CD14-positive monocyte (primary cell): ENCODE measurements around the gene VSTM2L. TPM values are rescaled to one million over a fixed set of nuclear protein-coding genes. Genes with fewer than 3 reads are reported as not detected.

Experiments used
- DNase-seq, 3 donors: peaks; one replicate each; pipeline ENCODE4 v3.0.0-alpha.2; 2011 to 2022
- H2AFZ ChIP-seq: 2 replicates; pipeline ENCODE4 v1.6.0; 2012; ENCODE audit warnings: mild to moderate bottlenecking, low read depth, low read length, inconsistent platforms; ENCODE audit not compliant: insufficient read depth, poor library complexity, severe bottlenecking
- H3K27ac ChIP-seq, 2 donors: 1 replicate in 1 of 2; 2 replicates in 1 of 2; pipeline ENCODE4 v1.5.1; 2012 to 2013; ENCODE audit warnings: low read length in 2 of 2, control low read depth in 1 of 2, inconsistent platforms in 1 of 2, low read depth in 1 of 2, mild to moderate bottlenecking in 1 of 2
- H3K27me3 ChIP-seq, 2 donors: one replicate each; pipeline versions ENCODE4 v1.6.0 to v1.6.1; 2011 to 2013; ENCODE audit warnings: low read length in 2 of 2; ENCODE audit not compliant: control insufficient read depth in 2 of 2, insufficient read depth in 2 of 2
- H3K36me3 ChIP-seq, 2 donors: replicated peaks in 1 of 2; 1 replicate in 1 of 2; 2 replicates in 1 of 2; pipeline versions ENCODE4 v1.5.1 to v1.6.1; 2012 to 2013; ENCODE audit warnings: low read length in 2 of 2, control low read depth in 1 of 2, inconsistent platforms in 1 of 2, mild to moderate bottlenecking in 1 of 2; ENCODE audit not compliant: insufficient read depth in 2 of 2, control insufficient read depth in 1 of 2
- H3K4me1 ChIP-seq, 2 donors: 1 replicate in 1 of 2; 2 replicates in 1 of 2; pipeline versions ENCODE4 v1.5.1 to v1.6.1; 2012 to 2013; ENCODE audit warnings: low read length in 2 of 2, control low read depth in 1 of 2, inconsistent platforms in 1 of 2, mild to moderate bottlenecking in 1 of 2, moderate library complexity in 1 of 2; ENCODE audit not compliant: insufficient read depth in 2 of 2, control insufficient read depth in 1 of 2
- H3K4me2 ChIP-seq: replicated peaks from 2 replicates; pipeline ENCODE3; 2012; ENCODE audit warnings: low read length, moderate library complexity, mild to moderate bottlenecking; ENCODE audit not compliant: poor library complexity, severe bottlenecking; ENCODE audit errors: extremely low read depth
- H3K4me3 ChIP-seq, 3 experiments: fragments of 200-600 bp in 1 of 3; sonication (generic) in 1 of 3; replicated peaks in 1 of 3; 1 replicate in 2 of 3; 2 replicates in 1 of 3; pipeline ENCODE4 v1.5.1; 2011 to 2013; ENCODE audit warnings: low read length in 3 of 3, mild to moderate bottlenecking in 3 of 3, control low read depth in 2 of 3, low read depth in 2 of 3, inconsistent platforms in 1 of 3, moderate library complexity in 1 of 3
- H3K79me2 ChIP-seq: 2 replicates; pipeline ENCODE4 v1.6.0; 2012; ENCODE audit warnings: mild to moderate bottlenecking, control low read depth, inconsistent platforms, low read length, moderate library complexity; ENCODE audit not compliant: insufficient read depth
- H3K9ac ChIP-seq: 2 replicates; pipeline ENCODE4 v1.6.0; 2017; ENCODE audit warnings: low read length, mild to moderate bottlenecking; ENCODE audit not compliant: insufficient read depth, poor library complexity, severe bottlenecking
- H3K9me3 ChIP-seq, 2 donors: replicated peaks in 1 of 2; 1 replicate in 1 of 2; 2 replicates in 1 of 2; pipeline versions ENCODE4 v1.5.1 to v1.6.1; 2012 to 2013; ENCODE audit warnings: low read length in 2 of 2, control low read depth in 1 of 2; ENCODE audit not compliant: control insufficient read depth in 1 of 2, insufficient read depth in 1 of 2
- H4K20me1 ChIP-seq: 2 replicates; pipeline ENCODE4 v1.6.0; 2012; ENCODE audit warnings: mild to moderate bottlenecking, low read length, control low read depth, moderate library complexity; ENCODE audit not compliant: insufficient read depth
- H3K27ac Mint-ChIP-seq, 7 donors: one replicate each; pipeline ENCODE4 v1.8.0; 2020; ENCODE audit warnings: mild to moderate bottlenecking in 7 of 7, mixed read lengths in 7 of 7, moderate library complexity in 6 of 7, inconsistent platforms in 2 of 7
- H3K27me3 Mint-ChIP-seq, 3 donors: one replicate each; pipeline ENCODE4 v1.8.0; 2021 to 2022; ENCODE audit warnings: low read depth in 3 of 3, mild to moderate bottlenecking in 3 of 3, mixed read lengths in 3 of 3, moderate library complexity in 3 of 3, inconsistent platforms in 1 of 3
- H3K36me3 Mint-ChIP-seq, 2 donors: one replicate each; pipeline ENCODE4 v1.8.0; 2020; ENCODE audit warnings: mixed read lengths in 2 of 2, inconsistent platforms in 1 of 2, mild to moderate bottlenecking in 1 of 2
- H3K4me1 Mint-ChIP-seq: one replicate; pipeline ENCODE4 v1.8.0; 2020; ENCODE audit warnings: mild to moderate bottlenecking, mixed read lengths
- H3K4me3 Mint-ChIP-seq, 2 donors: one replicate each; pipeline ENCODE4 v1.8.0; 2020; ENCODE audit warnings: mild to moderate bottlenecking in 2 of 2, mixed read lengths in 2 of 2, moderate library complexity in 1 of 2
- H3K9me3 Mint-ChIP-seq, 7 donors: one replicate each; pipeline ENCODE4 v1.8.0; 2020 to 2022; ENCODE audit warnings: mixed read lengths in 7 of 7, mild to moderate bottlenecking in 6 of 7, moderate library complexity in 6 of 7, inconsistent platforms in 2 of 7
- CTCF ChIP-seq: fragments of 200-600 bp; IDR thresholded peaks from one replicate; pipeline ENCODE4 v1.8.0; 2022; ENCODE audit warnings: antibody characterized with exemption, mild to moderate bottlenecking
- WGBS: methylation state at CpG from one replicate; pipeline ENCODE4 v1.1.5; 2013; ENCODE audit warnings: missing lambda C conversion rate; ENCODE audit not compliant: insufficient coverage; 5-methylcytosine and 5-hydroxymethylcytosine counted together
- intact Hi-C, 2 donors: fragments of 100-400 bp; cut with micrococcal nuclease; formaldehyde crosslinking; loops; one replicate each; pipeline versions ENCODE4 v1.15.0 to v1.15.1; 2023
- polyA plus RNA-seq, 3 donors: library from polyadenylated mRNA; depleted of rRNA in 1 of 3; unstranded in 2 of 3; stranded (reverse) in 1 of 3; fragments of 300-500 nt in 2 of 3; fragments of >200 nt in 1 of 3; fragmentation: Illumina TruSeq in 2 of 3; gene quantifications; 1 replicate in 2 of 3; 2 replicates in 1 of 3; pipeline ENCODE4 v1.2.3, GENCODE V29; 2012 to 2021

VSTM2L gene
- polyA plus RNA-seq, 3 donors = not detected

- Mint-ChIP-seq H3K4me3 (no peak overlapping the region), H3K4me1 (no peaks in the 10 kb centered on the region), H3K27me3 (peaks cover 9 to 18% (median 15%) of the 10 kb centered on the region in 3 donors), H3K27ac (no peak overlapping the region), H3K36me3 (no peaks in the 10 kb centered on the region), H3K9me3 (peaks cover 0 to 2% (median 0%) of the 10 kb centered on the region in 7 donors)
- no peaks in the 10 kb centered on the region for H3K4me1 ChIP-seq
- 100% methylated on average over 6 of the region's 14 CpGs for WGBS
- no peak overlapping the region for H3K4me2 ChIP-seq
- intact Hi-C loops = no loop called here
- H2AFZ ChIP-seq = no peak overlapping the region
- no peak for DNase-seq
- H3K9me3 ChIP-seq = no peaks in the 10 kb centered on the region
- no peaks in the 10 kb centered on the region for H3K36me3 ChIP-seq
- H3K4me3 ChIP-seq = no peak overlapping the region
- H3K27me3 ChIP-seq = peaks cover 4 to 18% of the 10 kb centered on the region in 2 donors
- H3K9ac ChIP-seq = no peak overlapping the region
- no peak for TF ChIP-seq CTCF
- H4K20me1 ChIP-seq = no peaks in the 10 kb centered on the region
- no peaks in the 10 kb centered on the region for H3K79me2 ChIP-seq
- H3K27ac ChIP-seq = no peak overlapping the region
Measured at GRCh38 chr20:37954626-37955025, 51.7 kb downstream of the VSTM2L start.

GRCh38 chr20:37955511-37955910, 52.6 kb downstream of the VSTM2L start:
- Mint-ChIP-seq H3K36me3 (no peaks in the 10 kb centered on the region), H3K27me3 (peaks cover 11 to 22% (median 15%) of the 10 kb centered on the region in 3 donors), H3K4me3 (no peak overlapping the region), H3K27ac (no peak overlapping the region), H3K9me3 (peaks cover 0 to 6% (median 0%) of the 10 kb centered on the region in 7 donors), H3K4me1 (no peaks in the 10 kb centered on the region)
- no peaks in the 10 kb centered on the region for H4K20me1 ChIP-seq
- no peak overlapping the region for H3K27ac ChIP-seq
- no peak for DNase-seq
- H3K4me2 ChIP-seq = no peak overlapping the region
- no peak overlapping the region for H2AFZ ChIP-seq
- 92% methylated on average over 2 of the region's 7 CpGs for WGBS
- no peak overlapping the region for H3K9ac ChIP-seq
- intact Hi-C loops = no loop called here
- H3K9me3 ChIP-seq = no peaks in the 10 kb centered on the region
- H3K4me3 ChIP-seq = no peak overlapping the region
- H3K4me1 ChIP-seq = no peaks in the 10 kb centered on the region
- peaks cover 4 to 18% of the 10 kb centered on the region in 2 donors for H3K27me3 ChIP-seq
- no peaks in the 10 kb centered on the region for H3K36me3 ChIP-seq
- no peak for TF ChIP-seq CTCF
- H3K79me2 ChIP-seq = no peaks in the 10 kb centered on the region
